Mesenteric fat pad (tissue), 1 donor: ENCODE measurements around the gene REC114. TPM values are rescaled to one million over a fixed set of nuclear protein-coding genes. Genes with fewer than 3 reads are reported as not detected.
"Not testable (repeated sequence)": the region's sequence is repeated elsewhere in the genome, so short reads cannot be mapped to it uniquely, and the experiment has no call there.

Experiments used
- DNase-seq: peaks from one replicate; pipeline ENCODE4 v3.0.0-alpha.2; 2020; ENCODE audit warnings: low spot score
- total RNA-seq: library from RNA; stranded (reverse); fragmentation: NEBNext Ultra II Directional; extraction: Animal tissue kit (Norgen Biotek cat#: 25700); gene quantifications from one replicate; pipeline ENCODE4 v1.2.1, GENCODE V29; 2021
- donor health status: DM: yes; HTN: yes; CAD: no.

REC114 gene
- total RNA-seq, 1 donor from 2014 or later, result not detected

- no peak for DNase-seq
Measured at GRCh38 chr15:73455876-73456275, 12.9 kb downstream of the REC114 start.

DNA sequence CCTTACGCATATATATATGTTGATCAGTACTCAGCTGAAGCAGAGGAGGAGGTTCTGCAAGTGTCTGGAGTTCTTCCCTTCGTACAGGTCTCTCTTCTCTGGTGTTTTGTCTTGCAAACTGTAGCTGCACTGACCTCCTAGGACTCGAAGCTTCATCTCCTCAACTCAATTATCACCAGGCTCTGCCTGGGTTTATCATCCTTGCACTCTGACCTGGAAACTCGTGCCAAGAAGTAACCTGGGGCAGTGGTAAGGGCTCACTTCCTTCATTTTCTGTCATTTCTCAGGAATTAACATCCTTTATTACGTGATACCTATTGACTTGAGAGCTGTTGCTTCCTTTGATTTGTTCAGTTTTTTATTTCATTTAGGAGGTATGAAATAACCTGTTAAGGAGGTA lies 14.4 kb downstream of the REC114 start:
- DNase-seq, result no peak

DNA sequence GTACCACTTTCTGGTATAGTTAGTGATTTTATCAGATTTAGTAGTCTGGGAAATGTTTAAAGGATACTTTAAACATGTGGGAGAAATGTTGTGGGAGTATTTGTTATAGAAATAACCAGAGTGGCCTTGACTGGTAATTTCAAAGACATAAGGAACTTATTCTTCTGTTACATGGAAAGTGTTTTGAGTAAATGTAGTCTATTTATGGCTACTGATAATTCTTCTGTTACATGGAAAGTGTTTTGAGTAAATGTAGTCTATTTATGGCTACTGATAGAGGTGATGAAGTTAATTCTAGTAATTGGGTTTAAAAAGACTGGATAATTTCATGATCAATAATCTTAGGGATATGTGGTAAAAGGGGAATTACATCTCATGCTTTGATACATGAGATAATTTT lies 17.7 kb downstream of the REC114 start:
- DNase-seq, result no peak

- DNase-seq, result no peak
Measured at GRCh38 chr15:73464602-73465001, 21.6 kb downstream of the REC114 start.

DNA sequence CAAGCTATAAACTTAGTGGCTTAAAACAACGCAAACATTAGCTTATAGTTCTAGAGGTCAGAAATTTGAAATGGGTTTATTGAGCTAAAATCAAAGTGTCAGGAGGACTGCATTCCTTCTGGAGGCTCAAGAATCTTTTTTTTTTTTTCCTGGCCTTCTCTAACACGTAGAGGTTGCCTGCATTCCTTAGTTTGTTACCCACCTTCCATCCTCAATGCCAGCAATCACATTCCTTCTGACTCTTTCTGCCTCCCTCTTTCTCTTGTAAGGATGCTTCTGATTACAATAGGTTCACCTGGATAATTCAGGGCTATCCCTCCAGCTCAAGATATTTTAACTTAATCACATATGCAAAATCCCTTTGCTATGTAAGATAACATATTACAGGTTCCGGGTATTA lies 24.8 kb downstream of the REC114 start:
- DNase-seq, result no peak

GRCh38 chr15:73474785-73475184 lies 31.8 kb downstream of the REC114 start:
- DNase-seq, result no peak

DNA sequence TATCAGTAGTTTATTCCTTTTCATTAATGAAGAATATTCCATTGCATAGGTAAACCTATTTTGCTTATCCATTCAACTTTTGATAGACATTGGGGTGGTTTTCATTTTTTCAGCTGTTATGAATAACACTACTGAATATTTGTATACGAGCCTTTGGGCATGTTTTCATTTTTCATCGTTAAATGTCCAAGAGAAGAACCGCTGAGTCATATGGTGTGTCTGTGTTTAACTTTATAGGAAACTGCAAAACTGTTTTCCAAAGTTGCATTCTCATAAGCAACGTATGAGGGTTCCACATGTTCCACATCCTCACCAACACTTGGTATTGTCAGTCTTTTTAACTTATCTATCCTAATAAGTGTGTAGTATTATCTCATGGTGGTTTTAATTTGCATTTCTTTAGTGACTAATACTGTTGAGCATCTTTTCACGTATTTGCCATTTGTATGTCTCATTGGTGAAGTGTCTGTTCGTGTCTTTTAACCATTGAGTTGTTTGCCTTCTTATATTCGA lies 33.8 kb downstream of the REC114 start:
- no peak for DNase-seq

DNA sequence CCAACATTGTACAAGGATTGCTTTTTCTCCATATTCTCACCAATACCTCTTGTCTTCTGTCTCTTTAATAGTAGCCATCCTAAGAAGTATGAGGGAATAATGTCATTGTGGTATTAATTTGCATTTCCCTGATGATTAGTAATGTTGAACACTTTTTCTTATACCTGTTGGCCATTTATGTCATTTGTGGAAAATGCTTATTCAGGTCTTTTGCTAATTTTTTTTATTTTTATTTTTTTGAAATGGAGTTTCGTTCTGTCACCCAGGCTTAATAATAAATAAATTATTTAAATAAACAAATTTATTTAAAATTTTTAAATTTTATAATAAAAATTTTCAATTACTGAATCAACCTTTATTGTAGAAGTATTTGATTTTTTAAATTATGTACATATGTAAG lies 37.1 kb downstream of the REC114 start:
- no peak for DNase-seq

DNA sequence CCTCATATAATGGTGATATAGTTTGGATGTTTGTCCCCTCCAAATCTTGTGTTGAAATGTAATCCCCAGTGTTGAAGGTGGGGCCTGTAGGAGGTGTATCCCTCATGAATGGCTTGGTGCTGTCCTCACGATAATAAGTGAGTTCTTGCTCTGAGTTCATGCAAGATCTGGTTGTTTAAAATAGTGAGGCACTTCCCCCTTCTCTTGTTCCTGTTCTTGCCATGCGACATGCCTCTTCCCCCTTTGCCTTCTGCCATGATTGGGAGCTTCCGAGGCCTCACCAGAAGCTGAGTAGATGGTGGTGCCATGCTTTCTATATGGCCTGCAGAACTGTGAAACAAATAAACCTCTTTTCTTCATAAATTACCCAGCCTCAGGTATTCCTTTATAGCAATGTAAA lies 39.2 kb downstream of the REC114 start:
- DNase-seq, result no peak

DNA sequence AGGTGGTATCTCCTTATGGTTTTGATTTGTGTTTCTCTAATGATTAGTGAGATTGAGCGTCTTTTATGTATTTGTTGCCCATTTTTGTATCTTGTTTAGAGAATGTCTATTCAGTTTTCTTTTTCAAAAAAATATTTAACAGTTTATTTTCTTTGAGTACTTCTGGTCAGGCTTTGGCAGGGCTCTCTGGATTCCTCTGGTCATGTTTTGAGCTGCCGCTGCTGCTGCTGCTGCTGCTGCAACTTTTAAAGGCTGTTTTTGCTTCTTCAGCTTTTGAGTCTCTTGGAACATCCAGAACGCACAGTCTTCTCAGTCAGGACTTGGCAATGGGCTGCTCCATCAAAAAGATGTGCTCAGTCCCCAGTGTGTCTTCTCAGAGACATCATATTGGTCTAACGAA lies 40.1 kb downstream of the REC114 start:
- DNase-seq, result no peak

- DNase-seq, result no peak
Measured at GRCh38 chr15:73485372-73485771, 42.4 kb downstream of the REC114 start.

GRCh38 chr15:73485885-73486284 lies 42.9 kb downstream of the REC114 start:
- not testable (repeated sequence) for DNase-seq

- DNase-seq, result no peak
Measured at GRCh38 chr15:73488698-73489097, 45.7 kb downstream of the REC114 start.

DNA sequence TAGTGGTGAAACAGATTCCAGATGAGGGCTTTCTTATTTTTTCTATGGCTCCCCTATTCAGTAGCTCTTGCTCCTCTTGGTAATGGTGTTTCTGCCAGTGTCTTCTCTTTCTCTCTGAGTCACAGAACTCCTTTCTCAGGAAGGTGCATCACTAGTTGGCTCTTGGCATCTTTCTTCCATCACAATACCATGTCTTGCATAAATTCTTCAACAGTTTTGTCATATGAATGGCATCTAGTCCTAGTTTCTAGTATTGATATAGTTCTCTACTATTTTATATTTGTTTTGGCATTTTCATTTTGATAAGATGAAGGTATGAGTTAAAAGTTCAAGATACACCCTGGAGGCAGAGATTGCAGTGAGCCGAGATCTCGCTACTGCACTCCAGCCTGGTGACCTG lies 51.0 kb downstream of the REC114 start:
- DNase-seq, result no peak

GRCh38 chr15:73495181-73495580 lies 52.2 kb downstream of the REC114 start:
- DNase-seq, result no peak

DNA sequence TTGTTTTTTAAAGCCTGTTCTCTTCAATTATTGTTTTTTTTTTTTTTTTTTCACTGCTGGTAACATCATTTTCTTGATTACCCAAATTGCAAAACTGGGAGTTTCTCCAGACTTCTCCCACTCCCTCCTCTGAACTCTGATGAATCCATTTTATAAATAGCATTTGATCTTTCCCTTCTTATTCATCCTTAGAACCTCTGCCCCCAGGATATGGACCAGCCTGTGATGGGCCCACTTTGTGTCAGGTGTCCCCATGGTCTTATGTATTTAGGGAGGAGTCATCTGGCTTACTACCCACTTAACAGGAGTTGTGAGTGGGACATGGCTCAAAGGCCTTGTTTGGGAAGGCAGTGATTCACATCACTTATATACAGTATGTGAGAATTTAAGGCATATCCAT lies 57.7 kb downstream of the REC114 start:
- no peak for DNase-seq

DNA sequence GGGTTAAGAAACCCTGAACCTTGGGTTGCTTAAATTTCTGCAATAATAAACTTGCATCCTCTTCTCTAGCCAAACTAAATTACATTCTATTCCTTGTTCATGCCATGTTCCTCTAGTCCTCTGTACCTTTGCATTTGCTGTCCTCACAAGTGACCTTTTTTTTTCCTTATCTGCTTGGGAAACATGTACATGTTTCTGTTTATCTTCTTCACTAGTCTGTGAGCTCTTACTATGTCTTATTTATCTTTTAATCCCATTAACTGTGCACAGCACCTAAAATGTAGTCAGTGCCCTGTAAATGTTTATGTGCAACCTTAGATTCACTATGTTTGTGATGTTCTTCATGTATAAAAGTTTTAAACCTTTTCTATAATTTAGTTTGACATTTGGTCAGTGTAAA lies 61.9 kb downstream of the REC114 start:
- DNase-seq, result no peak

DNA sequence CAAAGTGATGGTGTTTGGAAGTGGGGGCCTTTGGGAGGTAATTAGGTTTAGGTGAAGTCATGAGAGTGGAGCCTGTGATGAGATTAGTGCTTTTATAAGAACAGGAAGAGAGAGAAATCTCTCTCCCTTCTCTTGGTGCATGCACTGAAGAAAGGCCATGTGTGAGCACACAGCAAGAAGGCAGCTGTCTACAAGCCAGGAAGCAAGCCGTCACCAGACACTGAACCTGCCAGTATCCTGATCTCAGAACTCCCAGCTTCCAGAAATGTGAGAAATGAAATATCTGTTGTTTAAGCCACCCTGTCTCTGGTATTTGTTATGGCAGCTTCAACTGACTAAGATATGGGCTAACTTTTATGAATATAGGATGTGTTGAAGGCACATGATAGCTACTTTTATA lies 72.6 kb downstream of the REC114 start:
- no peak for DNase-seq

GRCh38 chr15:73517566-73517965 lies 74.6 kb downstream of the REC114 start:
- DNase-seq, result no peak

DNA sequence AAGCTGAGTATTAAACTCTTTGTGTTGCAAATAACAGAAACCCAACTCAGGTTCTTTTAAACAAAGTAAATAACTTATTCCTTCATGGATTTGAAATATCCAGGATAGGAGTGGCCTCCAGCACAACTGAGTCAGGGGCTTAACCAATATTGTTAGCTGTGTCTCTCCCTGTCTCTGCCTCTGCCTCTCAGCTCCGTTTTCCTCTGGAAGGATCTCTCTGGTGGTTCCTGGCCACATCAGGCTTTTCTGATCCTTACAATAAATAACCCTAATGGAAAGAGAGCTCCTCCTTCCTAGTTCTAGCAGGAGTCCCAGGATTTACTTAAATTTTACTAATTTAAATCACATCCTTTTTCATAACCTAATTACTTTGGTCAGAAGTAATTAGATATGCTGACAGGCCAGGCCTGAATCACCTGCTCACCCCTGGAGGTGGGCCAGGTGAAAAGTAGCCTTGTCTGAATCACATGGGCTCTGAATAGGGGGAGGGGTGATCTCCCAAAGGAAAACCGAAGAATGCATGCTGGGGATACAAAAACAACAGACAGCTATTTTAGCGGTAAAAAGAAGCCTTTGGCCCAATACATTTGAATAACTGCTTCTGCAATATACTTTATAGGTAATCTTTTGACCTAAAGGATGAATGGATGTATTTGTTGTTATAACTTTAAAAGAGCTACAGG lies 75.4 kb downstream of the REC114 start:
- DNase-seq, result no peak

DNA sequence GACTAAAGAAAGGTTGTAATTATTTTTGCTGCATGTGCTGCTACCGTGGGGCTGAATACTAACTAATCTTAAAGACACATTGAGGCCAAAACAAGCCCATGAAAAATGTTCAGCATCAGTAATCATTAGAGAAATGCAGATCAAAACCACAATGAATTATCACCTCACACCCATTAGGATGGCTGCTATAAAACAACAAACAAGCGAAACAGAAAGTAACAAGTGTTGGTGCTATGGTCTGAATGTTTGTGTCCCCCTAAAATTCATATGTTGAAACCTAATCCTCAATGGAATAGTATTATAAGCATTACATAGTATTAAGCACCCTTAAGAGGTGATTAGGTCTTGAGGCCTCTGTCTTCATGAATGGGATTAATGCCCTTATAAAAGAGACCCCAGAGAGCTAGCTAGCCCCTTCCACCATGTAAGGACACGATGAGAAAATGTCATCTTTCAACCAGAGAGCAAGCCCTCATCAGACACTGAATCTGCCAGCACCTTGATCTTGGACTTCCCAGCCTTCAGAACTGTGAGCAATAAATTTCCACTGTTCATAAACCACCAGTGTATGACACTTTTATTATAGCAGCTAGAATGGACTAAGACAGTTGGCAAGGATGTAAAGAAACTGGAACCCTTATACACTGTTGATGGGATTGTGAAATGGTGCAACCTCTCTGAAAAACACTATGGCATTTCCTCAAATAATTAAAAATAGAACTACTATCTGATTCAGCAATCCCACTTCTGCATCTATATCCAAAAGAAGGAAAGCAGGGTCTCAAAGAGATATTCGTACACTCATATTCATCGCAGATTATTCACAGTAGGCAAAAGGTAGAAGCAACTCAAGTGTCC lies 76.1 kb downstream of the REC114 start:
- DNase-seq, result no peak

- DNase-seq, result no peak
Measured at GRCh38 chr15:73522011-73522410, 79.0 kb downstream of the REC114 start.

DNA sequence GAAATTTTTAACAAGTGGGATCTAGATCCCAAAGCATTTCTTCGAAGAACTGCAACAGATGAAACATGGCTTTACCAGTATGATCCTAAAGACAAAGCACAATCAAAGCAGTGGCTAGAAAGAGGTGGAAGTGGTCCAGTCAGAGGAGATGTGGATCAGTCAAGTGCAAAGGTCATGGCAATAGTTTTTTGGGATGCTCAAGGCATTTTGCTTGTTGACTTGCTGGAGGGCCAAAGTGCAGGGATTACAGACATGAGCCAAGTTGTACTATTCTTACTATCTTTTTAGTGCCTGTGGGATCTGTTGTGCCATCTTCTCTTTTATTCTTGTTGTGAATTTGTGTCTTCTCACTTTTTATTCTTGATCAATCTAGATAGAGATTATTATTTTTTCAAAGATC lies 82.0 kb downstream of the REC114 start:
- no peak for DNase-seq
